ENCODE results near the gene PCDH9. TPM values are rescaled to one million over a fixed set of nuclear protein-coding genes. Genes with fewer than 3 reads are reported as not detected.

The PCDH9 gene
- total RNA-seq, 2 donors from 2014 or later: 0.95 to 1.8 TPM

DNA sequence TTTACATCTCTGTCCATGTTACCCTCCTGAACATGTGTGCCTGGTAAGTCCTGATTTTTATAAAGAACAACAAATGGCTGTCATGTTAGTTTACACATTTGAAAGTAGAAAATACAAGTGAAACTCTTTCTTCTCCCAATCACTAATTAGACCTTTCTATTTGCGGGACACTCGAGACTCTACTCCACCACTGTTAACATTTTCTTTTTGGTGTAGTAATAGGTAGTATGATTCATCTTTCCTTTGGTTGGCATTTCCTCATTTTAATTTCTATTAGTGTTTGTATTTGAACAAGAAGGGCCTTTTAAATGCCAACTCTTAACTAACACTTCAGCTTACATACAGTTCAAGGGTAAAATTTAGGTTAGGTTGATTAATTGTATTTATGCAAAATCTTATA lies 371.1 kb downstream of the PCDH9 start:
- no peak overlapping the region for H3K4me3 Mint-ChIP-seq
- no peak for DNase-seq
- peaks cover 10% of the 10 kb centered on the region for H3K4me1 ChIP-seq (ENCODE audit: control insufficient read depth, insufficient read depth, low read length)
- H3K9ac ChIP-seq (ENCODE audit: extremely low read depth, low read length, poor library complexity, severe bottlenecking): no peak overlapping the region
- H3K27me3 Mint-ChIP-seq (ENCODE audit: insufficient read depth): no peaks in the 10 kb centered on the region
- no peak overlapping the region for H3K27ac Mint-ChIP-seq
- H3K4me3 ChIP-seq (ENCODE audit: low read length): no peak overlapping the region
- WGBS, 2 experiments (ENCODE audit: insufficient coverage in 1 of 2, insufficient read length in 1 of 2): no CpG with 5 or more reads among the region's 2 CpGs
- H3K27me3 ChIP-seq (ENCODE audit: control insufficient read depth, insufficient read depth, low read length, poor library complexity, severe bottlenecking): no peaks in the 10 kb centered on the region
- peaks cover 29% of the 10 kb centered on the region for H3K4me1 Mint-ChIP-seq
- H3K36me3 ChIP-seq (ENCODE audit: control insufficient read depth, insufficient read depth, low read length): no peaks in the 10 kb centered on the region
- H3K9me3 Mint-ChIP-seq: no peaks in the 10 kb centered on the region
- H3K27ac ChIP-seq (ENCODE audit: low read depth, low read length): no peak overlapping the region
- TF ChIP-seq, protein P1, sequence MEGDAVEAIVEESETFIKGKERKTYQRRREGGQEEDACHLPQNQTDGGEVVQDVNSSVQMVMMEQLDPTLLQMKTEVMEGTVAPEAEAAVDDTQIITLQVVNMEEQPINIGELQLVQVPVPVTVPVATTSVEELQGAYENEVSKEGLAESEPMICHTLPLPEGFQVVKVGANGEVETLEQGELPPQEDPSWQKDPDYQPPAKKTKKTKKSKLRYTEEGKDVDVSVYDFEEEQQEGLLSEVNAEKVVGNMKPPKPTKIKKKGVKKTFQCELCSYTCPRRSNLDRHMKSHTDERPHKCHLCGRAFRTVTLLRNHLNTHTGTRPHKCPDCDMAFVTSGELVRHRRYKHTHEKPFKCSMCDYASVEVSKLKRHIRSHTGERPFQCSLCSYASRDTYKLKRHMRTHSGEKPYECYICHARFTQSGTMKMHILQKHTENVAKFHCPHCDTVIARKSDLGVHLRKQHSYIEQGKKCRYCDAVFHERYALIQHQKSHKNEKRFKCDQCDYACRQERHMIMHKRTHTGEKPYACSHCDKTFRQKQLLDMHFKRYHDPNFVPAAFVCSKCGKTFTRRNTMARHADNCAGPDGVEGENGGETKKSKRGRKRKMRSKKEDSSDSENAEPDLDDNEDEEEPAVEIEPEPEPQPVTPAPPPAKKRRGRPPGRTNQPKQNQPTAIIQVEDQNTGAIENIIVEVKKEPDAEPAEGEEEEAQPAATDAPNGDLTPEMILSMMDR (conservative IDR thresholded peaks at IDR 0.05): no peak
- no peaks in the 10 kb centered on the region for H3K9me3 ChIP-seq (ENCODE audit: control insufficient read depth, low read length)
- no peaks in the 10 kb centered on the region for H3K36me3 Mint-ChIP-seq (ENCODE audit: low read depth)

- DNase-seq: no peak
- no peak overlapping the region for H3K4me3 Mint-ChIP-seq
- H3K27ac Mint-ChIP-seq: no peak overlapping the region
- Histone ChIP-seq H3K4me3 (ENCODE audit: low read length) (no peak overlapping the region), H3K9ac (ENCODE audit: extremely low read depth, low read length, poor library complexity, severe bottlenecking) (no peak overlapping the region), H3K4me1 (ENCODE audit: control insufficient read depth, insufficient read depth, low read length) (peaks cover 10% of the 10 kb centered on the region), H3K36me3 (ENCODE audit: control insufficient read depth, insufficient read depth, low read length) (no peaks in the 10 kb centered on the region), H3K27ac (ENCODE audit: low read depth, low read length) (no peak overlapping the region), H3K27me3 (ENCODE audit: control insufficient read depth, insufficient read depth, low read length, poor library complexity, severe bottlenecking) (no peaks in the 10 kb centered on the region), H3K9me3 (ENCODE audit: control insufficient read depth, low read length) (no peaks in the 10 kb centered on the region)
- 89 to 96% methylated on average over 3 of the region's 3 CpGs for WGBS, 2 experiments (ENCODE audit: insufficient coverage in 1 of 2, insufficient read length in 1 of 2)
- H3K36me3 Mint-ChIP-seq (ENCODE audit: low read depth): no peaks in the 10 kb centered on the region
- peaks cover 29% of the 10 kb centered on the region for H3K4me1 Mint-ChIP-seq
- H3K27me3 Mint-ChIP-seq (ENCODE audit: insufficient read depth): no peaks in the 10 kb centered on the region
- H3K9me3 Mint-ChIP-seq: no peaks in the 10 kb centered on the region
- TF ChIP-seq, protein P1 (conservative IDR thresholded peaks at IDR 0.05): no peak
Measured at GRCh38 chr13:66858163-66858562, 372.0 kb downstream of the PCDH9 start.

GRCh38 chr13:66855131-66855530 lies 375.0 kb downstream of the PCDH9 start:
- Mint-ChIP-seq H3K4me3 (no peak overlapping the region), H3K27ac (no peak overlapping the region), H3K4me1 (peaks cover 17% of the 10 kb centered on the region), H3K36me3 (ENCODE audit: low read depth) (no peaks in the 10 kb centered on the region), H3K9me3 (no peaks in the 10 kb centered on the region), H3K27me3 (ENCODE audit: insufficient read depth) (no peaks in the 10 kb centered on the region)
- Histone ChIP-seq H3K36me3 (ENCODE audit: control insufficient read depth, insufficient read depth, low read length) (no peaks in the 10 kb centered on the region), H3K4me3 (ENCODE audit: low read length) (no peak overlapping the region), H3K27me3 (ENCODE audit: control insufficient read depth, insufficient read depth, low read length, poor library complexity, severe bottlenecking) (no peaks in the 10 kb centered on the region), H3K9me3 (ENCODE audit: control insufficient read depth, low read length) (no peaks in the 10 kb centered on the region), H3K27ac (ENCODE audit: low read depth, low read length) (peak overlapping the region; percentile 7), H3K9ac (ENCODE audit: extremely low read depth, low read length, poor library complexity, severe bottlenecking) (no peak overlapping the region), H3K4me1 (ENCODE audit: control insufficient read depth, insufficient read depth, low read length) (peaks cover 2% of the 10 kb centered on the region)
- TF ChIP-seq, protein P1 (conservative IDR thresholded peaks at IDR 0.05): no peak
- 85% methylated on average over 1 of the region's 1 CpG; no CpG with 5 or more reads in 1 of the 2 experiments for WGBS, 2 experiments (ENCODE audit: insufficient coverage in 1 of 2, insufficient read length in 1 of 2)
- DNase-seq: no peak
